ENCODE measurements around the gene RFC4.
"Not testable (repeated sequence)": the region's sequence is repeated elsewhere in the genome, so short reads cannot be mapped to it uniquely, and the experiment has no call there.

The RFC4 gene

GRCh38 chr3:186825294-186825821 lies 19.1 kb upstream of the RFC4 start:
- in situ Hi-C loops (cut with MboI; ENCODE audit: low sequenced_read_pairs), result no loop called here

DNA sequence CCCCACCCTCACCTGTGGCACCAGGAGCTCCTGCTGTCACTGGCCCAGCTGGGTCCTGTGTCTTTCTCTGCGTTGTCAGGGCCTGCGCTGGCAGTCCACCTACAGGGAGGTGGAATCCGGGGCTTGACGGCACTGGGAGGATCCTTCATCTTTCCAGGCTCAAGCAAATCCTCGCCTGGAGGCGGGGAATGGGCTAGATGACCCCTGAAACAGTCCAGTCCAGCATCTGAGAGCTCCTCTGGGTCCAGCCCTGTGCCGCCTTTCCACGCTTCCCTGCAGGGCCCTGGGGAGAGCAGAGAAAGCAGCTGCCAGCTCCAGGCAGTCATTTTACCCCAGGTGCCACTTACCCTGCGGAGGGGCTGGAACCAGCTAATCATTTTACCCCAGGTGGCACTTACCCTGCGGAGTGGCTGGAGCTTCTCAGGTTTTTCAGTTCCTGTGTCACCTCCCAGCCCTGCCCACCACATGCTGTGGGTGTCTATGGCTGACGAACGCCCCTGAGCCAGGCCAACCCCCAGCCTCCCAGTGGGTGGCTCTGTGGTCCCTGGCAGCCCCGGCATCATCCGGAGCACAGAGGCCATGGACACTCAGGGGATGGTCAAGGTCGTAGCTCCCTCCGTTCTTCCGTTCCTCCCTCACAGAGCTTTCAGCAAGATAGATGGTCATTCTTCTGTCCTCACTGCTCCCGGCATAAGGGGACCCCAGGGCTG lies 18.3 kb upstream of the RFC4 start:
- in situ Hi-C loops (cut with MboI; ENCODE audit: low sequenced_read_pairs), result no loop called here

DNA sequence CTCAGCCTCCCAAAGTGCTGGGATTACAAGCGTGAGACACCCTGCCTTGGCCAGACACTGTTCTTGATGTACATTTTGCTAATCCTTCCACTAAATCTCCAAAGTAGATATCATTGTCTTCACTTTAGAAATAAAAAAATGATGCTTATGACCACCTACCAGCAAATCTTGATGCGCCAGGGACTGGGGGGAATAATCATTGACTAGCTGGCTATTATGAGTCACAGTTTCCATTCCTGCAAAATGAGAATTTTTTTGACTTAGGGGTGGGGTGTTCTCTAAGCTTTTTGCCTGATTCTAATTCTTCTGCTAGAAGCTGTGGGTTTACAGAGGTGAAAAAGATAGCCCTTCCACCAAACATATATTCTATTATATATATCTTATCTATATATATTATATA lies 17.1 kb upstream of the RFC4 start:
- in situ Hi-C loops (cut with MboI; ENCODE audit: low sequenced_read_pairs), result no loop called here

DNA sequence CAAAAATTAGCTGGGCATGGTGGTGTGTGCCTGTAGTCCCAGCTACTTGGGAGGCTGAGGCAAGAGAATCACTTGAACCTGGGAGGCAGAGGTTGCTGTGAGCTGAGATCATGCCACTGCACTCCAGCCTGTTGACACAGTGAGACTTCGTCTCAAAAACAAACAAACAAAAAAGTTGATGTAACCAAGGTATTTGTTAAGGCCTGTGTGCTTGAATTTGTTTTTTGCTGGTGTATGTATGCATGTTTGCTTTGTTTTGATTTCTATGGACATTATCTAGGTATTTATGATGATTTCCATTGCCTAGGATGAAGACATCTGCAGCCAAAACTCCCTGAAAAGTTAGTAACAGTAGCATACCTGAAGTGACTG lies 16.1 kb upstream of the RFC4 start:
- in situ Hi-C loops (cut with MboI; ENCODE audit: low sequenced_read_pairs), result not testable (repeated sequence)

- in situ Hi-C loops (cut with MboI; ENCODE audit: low sequenced_read_pairs), result no loop called here
Observed at GRCh38 chr3:186821429-186822387, 15.4 kb upstream of the RFC4 start.

GRCh38 chr3:186818956-186819355 lies 12.7 kb upstream of the RFC4 start:
- in situ Hi-C loops (cut with MboI; ENCODE audit: low sequenced_read_pairs), result no loop called here

DNA sequence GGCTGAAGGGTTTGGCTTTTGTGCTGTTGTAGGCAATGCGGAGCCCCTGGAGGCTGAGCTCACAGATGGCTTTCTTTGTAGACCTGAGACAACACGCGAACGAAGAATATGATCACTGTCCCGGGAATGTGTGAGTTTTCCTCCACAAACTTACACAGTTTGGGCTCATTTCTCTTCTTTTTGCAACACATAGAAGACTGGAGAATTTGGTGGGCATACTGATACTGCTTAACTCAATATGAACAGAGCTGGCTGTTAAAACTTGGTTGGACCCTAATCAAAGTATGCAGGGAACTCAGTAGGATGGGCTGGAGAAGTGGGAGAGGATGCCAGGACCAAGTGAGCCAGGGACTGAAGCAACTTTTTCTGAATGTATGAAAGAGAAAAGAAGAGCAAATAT lies 12.2 kb upstream of the RFC4 start:
- in situ Hi-C loops (cut with MboI; ENCODE audit: low sequenced_read_pairs), result no loop called here

DNA sequence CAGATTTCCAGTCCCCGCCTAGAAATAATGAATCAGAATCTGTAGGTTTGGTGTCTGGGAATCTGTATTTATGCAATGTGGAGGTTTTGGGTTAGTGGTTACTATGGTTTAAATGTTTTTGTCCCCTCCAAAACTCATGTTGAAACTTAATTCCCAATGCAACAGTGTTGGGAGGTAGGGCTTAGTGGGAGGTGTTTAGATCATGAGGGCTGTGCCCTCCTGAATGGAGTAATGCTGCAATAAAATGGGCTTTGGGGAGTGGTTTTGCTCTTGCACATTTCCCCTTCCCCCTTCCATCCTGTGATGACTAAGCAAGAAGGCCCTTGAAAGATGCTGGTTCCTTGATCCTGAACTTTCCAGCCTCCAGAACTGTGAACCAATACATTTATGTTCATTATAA lies 9.2 kb upstream of the RFC4 start:
- in situ Hi-C loops (cut with MboI; ENCODE audit: low sequenced_read_pairs), result no loop called here

- in situ Hi-C loops (cut with MboI; ENCODE audit: low sequenced_read_pairs), result no loop called here
Observed at GRCh38 chr3:186814100-186814499, 7.8 kb upstream of the RFC4 start.

DNA sequence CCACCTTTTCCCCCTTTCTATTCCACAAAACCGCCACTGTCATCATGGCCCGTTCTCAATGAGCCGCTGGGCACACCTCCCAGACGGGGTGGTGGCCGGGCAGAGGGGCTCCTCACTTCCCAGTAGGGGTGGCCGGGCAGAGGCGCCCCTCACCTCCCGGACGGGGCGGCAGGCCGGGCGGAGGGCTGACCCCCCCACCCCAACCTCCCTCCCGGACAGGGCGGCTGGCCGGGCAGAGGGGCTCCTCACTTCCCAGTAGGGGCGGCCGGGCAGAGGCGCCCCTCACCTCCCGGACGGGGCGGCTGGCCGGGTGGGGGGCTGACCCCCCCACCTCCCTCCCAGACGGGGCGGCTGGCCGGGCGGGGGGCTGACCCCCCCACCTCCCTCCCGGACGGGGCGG lies 5.0 kb upstream of the RFC4 start:
- in situ Hi-C loops (cut with MboI; ENCODE audit: low sequenced_read_pairs), result not testable (repeated sequence)

DNA sequence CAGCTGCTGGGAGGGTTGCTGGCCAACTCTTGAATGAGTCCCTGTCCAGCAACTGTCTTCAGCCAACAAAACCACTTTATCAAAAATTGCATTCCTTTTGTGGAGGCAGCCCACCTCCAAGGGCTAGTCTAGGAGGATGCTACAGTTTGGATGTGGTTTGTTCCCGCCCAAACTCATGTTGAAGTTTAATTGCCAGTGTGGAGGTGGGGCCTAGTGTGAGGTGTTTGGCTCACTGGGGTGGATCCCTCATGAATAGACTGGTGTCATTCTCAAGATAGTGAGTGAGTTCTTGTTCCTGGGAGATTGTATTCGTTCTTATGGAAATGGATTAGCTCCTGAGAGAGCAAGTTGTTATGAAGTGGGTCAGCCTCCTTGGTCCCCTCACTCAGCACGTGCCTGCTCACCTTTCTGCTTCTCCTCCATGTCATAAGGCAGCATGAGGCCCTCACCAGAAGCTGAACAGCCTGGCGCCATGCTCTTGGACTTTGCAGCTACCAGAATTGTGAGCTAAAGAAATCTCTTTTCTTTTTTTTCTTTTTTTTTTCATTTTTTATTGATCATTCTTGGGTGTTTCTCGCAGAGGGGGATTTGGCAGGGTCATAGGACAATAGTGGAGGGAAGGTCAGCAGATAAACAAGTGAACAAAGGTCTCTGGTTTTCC lies 4.2 kb upstream of the RFC4 start:
- in situ Hi-C loops (cut with MboI; ENCODE audit: low sequenced_read_pairs), result no loop called here

GRCh38 chr3:186807231-186807630 lies 949 bp upstream of the RFC4 start:
- in situ Hi-C loops (cut with MboI; ENCODE audit: low sequenced_read_pairs), result no loop called here

DNA sequence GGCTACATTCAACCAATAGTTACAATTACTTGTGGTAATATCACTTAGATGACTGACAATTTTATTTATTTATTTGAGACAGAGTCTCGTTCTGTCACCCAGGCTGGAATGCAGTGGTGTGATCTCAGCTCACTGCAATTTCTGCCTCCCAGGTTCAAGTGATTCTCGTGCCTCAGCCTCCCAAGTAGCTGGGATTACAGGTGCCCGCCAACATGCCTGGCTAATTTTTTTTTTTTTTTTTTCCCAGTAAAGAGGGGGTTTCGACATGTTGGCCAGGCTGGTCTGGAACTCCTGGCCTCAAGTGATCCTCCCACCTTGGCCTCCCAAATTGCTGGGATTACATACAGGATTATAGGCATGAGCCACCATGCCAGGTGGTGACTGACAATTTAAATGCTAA lies 2.8 kb downstream of the RFC4 start:
- in situ Hi-C loops (cut with MboI; ENCODE audit: low sequenced_read_pairs), result not testable (repeated sequence)

DNA sequence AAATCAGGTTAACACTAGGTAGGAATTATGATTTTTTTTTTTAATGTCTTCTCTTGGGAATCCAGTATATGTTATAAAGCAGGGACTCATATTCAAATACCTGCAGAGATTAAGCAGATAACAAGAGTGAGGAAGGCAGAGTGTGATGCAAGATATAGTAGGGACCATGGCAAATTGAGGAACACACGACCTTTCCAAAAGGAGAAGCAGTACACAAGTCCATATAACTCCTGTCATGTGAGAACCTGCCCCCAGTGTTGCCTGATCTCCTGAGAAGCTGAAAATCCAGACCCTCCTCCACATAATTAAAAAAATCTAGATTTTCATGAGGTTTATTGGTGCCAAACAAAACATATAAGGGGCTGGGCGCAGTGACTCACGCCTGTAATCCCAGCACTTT lies 3.6 kb downstream of the RFC4 start:
- in situ Hi-C loops (cut with MboI; ENCODE audit: low sequenced_read_pairs), result no loop called here

DNA sequence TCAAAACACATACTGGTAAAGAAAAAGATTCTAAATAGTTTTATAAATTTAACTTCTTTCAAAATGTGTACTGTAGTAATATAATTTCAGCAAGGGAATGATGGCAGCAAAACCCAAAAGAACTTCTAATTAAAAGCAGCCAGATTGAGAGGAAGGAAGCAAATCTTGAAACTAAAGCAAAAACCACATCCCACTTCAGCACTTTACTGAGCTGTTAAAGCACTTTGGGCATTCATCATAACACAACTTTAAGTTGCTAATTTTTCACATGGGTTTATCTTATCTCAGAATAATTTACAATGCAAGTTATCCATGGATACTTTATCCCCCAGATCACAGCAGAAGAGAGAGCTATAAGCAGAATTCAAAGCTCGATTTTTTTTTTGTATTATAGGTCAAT lies 6.0 kb downstream of the RFC4 start:
- in situ Hi-C loops (cut with MboI; ENCODE audit: low sequenced_read_pairs), result no loop called here

- in situ Hi-C loops (cut with MboI; ENCODE audit: low sequenced_read_pairs), result no loop called here
Observed at GRCh38 chr3:186798239-186798874, 7.9 kb downstream of the RFC4 start.

GRCh38 chr3:186790261-186790981 lies 15.9 kb downstream of the RFC4 start:
- in situ Hi-C loops (cut with MboI; ENCODE audit: low sequenced_read_pairs), result no loop called here

GRCh38 chr3:186789554-186790260 lies 16.6 kb downstream of the RFC4 start:
- in situ Hi-C loops (cut with MboI; ENCODE audit: low sequenced_read_pairs), result no loop called here

- in situ Hi-C loops (cut with MboI; ENCODE audit: low sequenced_read_pairs), result no loop called here
Observed at GRCh38 chr3:186788482-186789370, 17.6 kb downstream of the RFC4 start.

Data from hTERT RPE-1 (cell line).